ENCODE data around the gene RNF40.

RNF40 gene

DNA sequence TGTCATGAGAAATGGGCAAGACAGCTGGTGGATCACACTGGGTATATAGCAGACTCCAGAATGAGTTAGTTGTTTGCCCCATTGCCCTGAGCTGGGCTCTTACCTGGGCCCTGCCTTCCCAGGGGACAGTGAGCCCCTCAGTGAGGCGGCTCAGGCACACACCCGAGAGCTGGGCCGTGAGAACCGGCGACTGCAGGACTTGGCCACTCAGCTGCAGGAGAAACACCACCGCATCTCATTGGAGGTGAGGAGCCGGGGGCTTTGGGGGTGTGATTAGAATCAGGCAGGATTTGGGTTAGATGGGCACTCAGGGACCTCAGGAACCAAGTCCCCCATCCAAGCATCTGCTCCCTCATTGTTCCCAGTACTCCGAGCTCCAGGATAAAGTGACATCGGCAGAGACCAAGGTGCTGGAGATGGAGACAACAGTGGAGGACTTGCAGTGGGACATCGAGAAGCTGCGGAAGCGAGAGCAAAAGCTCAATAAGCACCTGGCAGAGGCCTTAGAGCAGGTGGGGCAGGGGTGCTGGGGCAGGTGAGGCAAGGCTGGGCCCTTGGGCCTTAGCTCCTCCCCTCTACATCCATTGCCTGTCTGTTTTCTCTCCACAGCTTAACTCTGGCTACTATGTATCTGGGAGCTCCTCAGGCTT, 2.8 kb downstream of the RNF40 start:
- DNase-seq = no peak

DNA sequence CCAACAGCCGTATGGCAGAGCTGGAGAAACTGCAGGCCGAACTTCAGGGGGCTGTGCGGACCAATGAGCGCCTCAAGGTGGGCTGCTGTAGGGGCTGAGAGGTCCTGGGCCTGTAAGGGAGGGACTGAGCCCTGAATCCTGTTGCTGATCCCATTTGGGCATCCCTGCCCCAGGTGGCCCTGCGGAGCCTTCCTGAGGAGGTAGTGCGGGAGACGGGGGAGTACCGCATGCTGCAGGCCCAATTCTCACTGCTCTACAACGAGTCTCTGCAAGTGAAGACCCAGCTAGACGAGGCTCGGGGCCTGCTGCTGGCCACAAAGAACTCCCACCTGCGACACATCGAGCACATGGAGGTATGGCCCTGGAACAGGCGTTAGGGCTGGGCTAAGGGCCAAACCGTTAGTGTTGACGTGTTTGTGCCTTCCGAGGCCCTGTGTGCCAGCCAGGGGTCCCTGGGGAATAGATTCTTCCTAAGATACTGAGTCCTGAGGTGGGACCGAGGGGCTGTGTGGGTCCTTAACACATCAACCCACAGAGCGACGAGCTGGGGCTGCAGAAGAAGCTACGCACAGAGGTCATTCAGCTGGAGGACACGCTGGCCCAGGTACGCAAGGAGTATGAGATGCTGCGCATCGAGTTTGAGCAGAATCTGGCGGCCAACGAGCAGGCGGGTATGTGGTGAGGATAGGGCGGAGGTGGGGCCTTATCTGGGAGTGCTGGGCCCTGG, 4.2 kb downstream of the RNF40 start:
- DNase-seq = no peak

DNA sequence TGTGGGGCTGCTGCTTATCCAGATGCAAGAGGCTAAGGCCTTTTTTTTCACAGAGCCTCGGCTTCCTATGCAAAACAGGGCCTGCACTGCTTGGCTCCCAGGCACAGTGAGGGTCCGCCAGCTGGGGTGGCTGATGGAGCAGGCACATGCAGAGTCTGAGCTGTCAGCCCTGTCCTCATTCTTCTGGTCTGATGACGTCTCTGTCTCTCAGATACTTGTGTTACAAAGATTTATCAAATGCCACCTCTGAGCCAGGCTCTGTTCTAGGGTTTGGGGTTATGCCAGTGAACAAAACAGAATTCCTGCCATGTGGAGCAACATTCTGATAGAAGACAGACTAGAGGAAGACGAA, 4.8 kb downstream of the RNF40 start:
- no peak for DNase-seq

DNA sequence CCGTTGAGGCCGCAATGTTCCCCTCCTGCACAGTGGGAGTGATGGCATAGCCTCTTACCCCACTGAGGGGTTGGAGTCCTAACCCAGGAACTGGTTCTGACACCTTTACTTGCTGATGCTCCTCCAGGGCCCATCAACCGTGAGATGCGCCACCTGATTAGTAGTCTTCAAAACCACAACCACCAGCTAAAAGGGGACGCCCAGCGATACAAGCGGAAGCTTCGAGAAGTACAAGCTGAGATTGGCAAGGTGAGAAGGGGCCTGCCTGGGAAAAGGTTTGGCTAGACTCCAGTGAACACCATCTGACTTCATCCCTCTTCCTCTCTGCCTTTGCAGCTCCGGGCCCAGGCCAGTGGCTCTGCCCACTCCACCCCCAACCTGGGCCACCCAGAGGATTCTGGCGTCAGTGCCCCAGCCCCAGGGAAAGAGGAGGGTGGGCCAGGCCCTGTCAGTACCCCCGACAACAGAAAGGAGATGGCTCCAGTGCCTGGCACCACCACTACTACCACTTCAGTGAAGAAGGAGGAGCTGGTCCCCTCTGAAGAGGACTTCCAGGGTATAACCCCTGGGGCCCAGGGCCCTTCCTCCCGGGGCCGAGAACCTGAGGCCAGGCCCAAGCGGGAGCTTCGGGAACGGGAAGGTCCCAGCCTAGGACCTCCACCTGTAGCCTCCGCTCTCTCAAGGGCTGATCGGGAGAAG, 5.8 kb downstream of the RNF40 start:
- no peak for DNase-seq

- DNase-seq = no peak
These were observed 6.6 kb downstream of the RNF40 start for GRCh38 chr16:30768583-30769181.

- DNase-seq = no peak
These were observed 7.4 kb downstream of the RNF40 start for GRCh38 chr16:30769379-30770089.

DNA sequence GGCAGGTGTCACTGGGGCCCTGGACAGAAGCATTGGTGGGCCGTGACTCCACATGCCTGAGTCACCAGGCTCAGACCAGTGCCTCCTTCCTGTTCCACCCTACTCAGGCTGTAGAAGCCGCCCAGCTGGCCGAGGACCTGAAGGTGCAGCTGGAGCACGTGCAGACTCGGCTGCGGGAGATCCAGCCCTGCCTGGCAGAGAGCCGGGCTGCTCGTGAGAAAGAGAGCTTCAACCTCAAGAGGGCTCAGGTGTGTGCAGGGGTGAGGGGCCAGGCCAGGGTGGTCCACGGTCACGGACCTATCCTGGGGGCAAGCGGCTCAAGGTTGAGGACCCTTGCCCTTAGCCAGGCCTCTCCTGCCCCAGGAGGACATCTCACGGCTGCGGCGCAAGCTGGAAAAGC, 9.6 kb downstream of the RNF40 start:
- no peak for DNase-seq

- DNase-seq = no peak
These were observed 11.7 kb downstream of the RNF40 start for GRCh38 chr16:30773826-30774225.

- no peak for DNase-seq
These were observed 12.4 kb downstream of the RNF40 start for GRCh38 chr16:30774367-30775130.

GRCh38 chr16:30775131-30775391, 12.9 kb downstream of the RNF40 start:
- no peak for DNase-seq

GRCh38 chr16:30775392-30776188, 13.5 kb downstream of the RNF40 start:
- DNase-seq = peak; percentile 33

- no peak for DNase-seq
These were observed 15.6 kb downstream of the RNF40 start for GRCh38 chr16:30777591-30778297.

DNA sequence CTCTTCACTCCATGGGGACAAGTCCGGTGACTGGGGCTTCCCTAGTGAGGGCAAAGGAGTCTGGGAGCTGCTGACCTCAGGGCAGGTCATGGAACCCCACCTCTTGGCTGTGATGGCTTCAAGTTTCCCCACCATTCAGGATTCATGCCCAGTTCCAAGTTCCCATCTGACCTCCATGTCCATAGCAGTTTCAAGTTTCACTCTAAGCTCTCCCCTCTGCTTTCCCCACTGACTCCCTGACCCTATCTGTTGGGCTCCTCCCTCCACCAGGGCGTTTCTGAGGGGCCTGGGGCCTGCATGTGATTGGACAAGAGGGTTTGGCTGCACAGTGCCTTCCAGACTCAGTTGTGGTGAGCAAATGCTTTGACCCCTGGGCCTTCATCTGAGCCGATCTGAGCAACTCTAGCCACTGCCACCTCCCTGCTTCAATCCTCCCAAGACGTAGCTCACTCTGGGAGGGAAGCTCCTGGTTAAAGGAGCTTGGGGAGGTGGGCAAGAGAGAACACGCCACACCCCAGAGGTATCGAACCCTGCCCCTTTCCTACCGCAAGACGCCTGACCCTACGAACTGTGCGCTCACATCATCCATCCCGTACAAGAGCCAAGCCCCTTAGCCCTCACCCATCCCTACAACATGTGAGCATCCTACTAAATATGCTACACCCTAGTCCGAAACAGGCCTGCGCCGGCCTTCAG, 16.6 kb downstream of the RNF40 start:
- no peak for DNase-seq

DNA sequence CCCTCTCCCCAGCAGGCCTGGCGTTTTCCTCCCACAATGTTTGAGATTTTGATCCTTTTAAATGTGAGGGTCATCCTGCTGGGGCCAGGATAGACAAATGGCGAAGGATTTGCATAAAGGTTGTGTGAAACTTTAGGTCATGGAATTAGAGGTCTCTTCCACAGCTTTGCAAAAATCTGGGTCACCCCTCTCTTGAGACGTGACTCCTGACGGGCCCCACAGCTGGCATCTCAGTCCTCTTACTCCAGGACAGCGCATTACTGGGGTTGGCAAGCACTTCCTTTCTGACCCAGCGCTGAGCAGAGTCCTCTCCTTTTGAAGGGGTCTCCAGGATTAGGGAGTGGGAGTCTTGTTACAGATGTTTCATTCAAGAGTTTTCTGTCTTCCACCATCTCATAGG, 17.5 kb downstream of the RNF40 start:
- DNase-seq = no peak

DNA sequence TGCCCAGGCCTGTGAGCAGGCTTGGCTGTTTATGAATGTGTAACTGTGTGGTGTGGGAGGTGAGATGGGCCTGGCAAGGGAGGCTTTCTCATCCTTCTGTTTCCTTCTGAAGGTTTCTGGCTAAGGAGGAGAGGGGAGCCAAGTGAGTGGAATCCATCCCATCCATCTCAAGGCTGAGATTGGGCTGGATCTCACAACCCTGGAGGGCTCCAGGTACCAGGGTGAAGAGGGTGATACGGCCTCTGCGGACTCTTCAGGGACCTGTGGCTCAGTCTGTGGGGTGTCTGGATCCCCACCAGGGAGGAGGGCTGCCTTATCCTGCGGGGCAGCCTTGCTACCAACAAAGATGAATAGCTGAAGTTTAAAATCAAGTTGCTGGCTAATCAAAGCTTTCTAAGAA, 17.9 kb downstream of the RNF40 start:
- no peak for DNase-seq

GRCh38 chr16:30780549-30780948, 18.4 kb downstream of the RNF40 start:
- no peak for DNase-seq

GRCh38 chr16:30782486-30783279, 20.6 kb downstream of the RNF40 start:
- no peak for DNase-seq

DNA sequence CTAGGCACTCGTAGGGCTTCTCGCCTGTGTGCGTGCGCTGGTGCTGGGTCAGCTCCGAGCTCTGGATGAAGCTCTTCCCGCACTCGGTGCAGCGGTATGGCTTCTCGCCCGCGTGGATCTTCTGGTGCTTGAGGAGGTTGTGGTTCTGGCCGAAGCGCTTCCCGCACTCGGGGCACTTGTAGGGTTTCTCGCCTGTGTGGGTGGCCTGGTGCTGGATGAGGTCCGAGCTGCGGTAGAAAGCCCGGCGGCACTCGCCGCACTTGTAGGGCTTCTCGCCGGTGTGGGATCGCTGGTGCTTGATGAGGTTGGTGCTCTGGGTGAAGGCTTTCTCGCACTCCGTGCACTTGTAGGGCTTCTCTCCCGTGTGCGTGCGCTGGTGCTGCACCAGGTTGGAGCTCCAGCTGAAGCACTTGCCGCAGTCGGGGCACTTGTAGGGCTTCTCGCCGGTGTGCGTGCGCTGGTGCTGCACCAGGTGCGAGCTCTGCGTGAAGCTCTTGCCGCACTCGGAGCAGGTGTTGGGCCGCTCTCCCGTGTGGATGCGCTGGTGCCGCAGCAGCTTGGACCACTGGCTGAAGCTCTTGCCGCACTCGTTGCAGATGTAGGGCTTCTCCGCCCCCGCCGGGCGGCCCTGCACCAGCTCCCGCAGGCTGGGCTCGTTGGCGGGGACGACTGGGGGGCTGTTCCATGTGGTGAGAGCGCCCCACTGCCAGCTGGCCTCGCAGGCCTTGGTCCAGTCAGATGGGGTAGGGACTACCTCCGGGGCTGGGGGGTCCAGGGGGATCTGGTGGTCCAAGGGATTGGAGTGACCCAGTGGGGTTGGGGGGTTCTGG, 21.4 kb downstream of the RNF40 start:
- no peak for DNase-seq

GRCh38 chr16:30784215-30784614, 22.1 kb downstream of the RNF40 start:
- no peak for DNase-seq
